Gastrocnemius medialis (tissue), 4 donors: ENCODE data around the gene OR56A5.

Source experiments
- CTCF ChIP-seq, 5 experiments: fragments of 450-650 bp in 3 of 5; fragments of 200-600 bp in 2 of 5; sonication (generic) in 2 of 5; IDR thresholded peaks in 4 of 5; conservative IDR thresholded peaks in 1 of 5; 1 replicate in 4 of 5; 2 replicates in 1 of 5; pipeline ENCODE4 v1.5.1; 2016 to 2019; ENCODE audit warnings: antibody characterized with exemption in 5 of 5, mild to moderate bottlenecking in 3 of 5, moderate library complexity in 3 of 5
- POLR2A ChIP-seq, 2 donors: fragments of 450-650 bp; IDR thresholded peaks; one replicate each; pipeline ENCODE4 v1.6.1; 2017; ENCODE audit warnings: antibody characterized with exemption in 2 of 2, mild to moderate bottlenecking in 2 of 2, moderate library complexity in 2 of 2

- TF ChIP-seq CTCF (IDR thresholded peaks at IDR 0.05 in 4 of 5, conservative IDR thresholded peaks at IDR 0.05 in 1 of 5) (no peak), POLR2A (IDR thresholded peaks at IDR 0.05) (no peak)
Measured at GRCh38 chr11:6006395-6006794, 38.1 kb upstream of the OR56A5 start.
